Esophagus muscularis mucosa (tissue), 4 donors: Measurements from ENCODE around the gene LPIN2. TPM values are rescaled to one million over a fixed set of nuclear protein-coding genes. Genes with fewer than 3 reads are reported as not detected.
"Not testable (repeated sequence)": the region's sequence is repeated elsewhere in the genome, so short reads cannot be mapped to it uniquely, and the experiment has no call there.

Experiments used
- DNase-seq: peaks from one replicate; pipeline ENCODE4 v3.0.0-alpha.2; 2017; ENCODE audit errors: extremely low spot score
- H3K27ac ChIP-seq, 4 donors: fragments of 200-600 bp; sonication (generic); replicated peaks in 1 of 4; 1 replicate in 3 of 4; 2 replicates in 1 of 4; pipeline ENCODE4 v1.5.1; 2016 to 2019; ENCODE audit warnings: mild to moderate bottlenecking in 1 of 4
- H3K27me3 ChIP-seq, 4 donors: fragments of 200-600 bp; sonication (generic); one replicate each; pipeline versions ENCODE4 v1.5.1 to v1.6.0; 2016 to 2019
- H3K36me3 ChIP-seq, 4 donors: fragments of 200-600 bp; sonication (generic); one replicate each; pipeline ENCODE4 v1.5.1; 2016 to 2019
- H3K4me1 ChIP-seq, 4 donors: fragments of 200-600 bp; sonication (generic); one replicate each; pipeline ENCODE4 v1.5.1; 2016 to 2019
- H3K4me3 ChIP-seq, 4 donors: fragments of 200-600 bp; sonication (generic); 1 replicate in 2 of 4; 2 replicates in 2 of 4; pipeline ENCODE4 v1.5.1; 2016 to 2019; ENCODE audit warnings: mild to moderate bottlenecking in 4 of 4, moderate library complexity in 1 of 4
- H3K9me3 ChIP-seq, 4 donors: fragments of 200-600 bp; sonication (generic); 1 replicate in 3 of 4; 2 replicates in 1 of 4; pipeline ENCODE4 v1.5.1; 2016 to 2019
- EP300 ChIP-seq: sonication (generic); formaldehyde crosslinking; IDR thresholded peaks from one replicate; pipeline ENCODE4 v1.6.1; 2017; ENCODE audit warnings: antibody characterized with exemption
- POLR2A ChIP-seq: fragments of 450-650 bp; IDR thresholded peaks from one replicate; pipeline ENCODE4 v1.6.1; 2017; ENCODE audit warnings: antibody characterized with exemption, moderate library complexity, mild to moderate bottlenecking, low read depth
- POLR2AphosphoS5 ChIP-seq, 2 donors: sonication (generic); formaldehyde crosslinking; IDR thresholded peaks; one replicate each; pipeline ENCODE4 v1.6.1; 2017; ENCODE audit warnings: antibody characterized with exemption in 2 of 2
- WGBS: methylation state at CpG from one replicate; pipeline ENCODE4 v1.1.5; 2018; 5-methylcytosine and 5-hydroxymethylcytosine counted together
- intact Hi-C: fragments of 100-400 bp; cut with DNase I; formaldehyde crosslinking; loops from one replicate; pipeline ENCODE4 v1.15.1; 2023
- total RNA-seq, 4 donors: library from RNA; depleted of rRNA; stranded (reverse); fragments of >200 nt; gene quantifications; one replicate each; pipeline versions ENCODE4 v1.1.0 to v1.2.1, GENCODE V29; 2016
- TF ChIP-seq, protein P1 (sequence below), 3 experiments: fragments of 200-600 bp in 2 of 3; fragments of 450-650 bp in 1 of 3; sonication (generic) in 2 of 3; IDR thresholded peaks; one replicate each; pipeline ENCODE4 v1.5.1; 2017 to 2019; ENCODE audit warnings: antibody characterized with exemption in 3 of 3, mild to moderate bottlenecking in 2 of 3, moderate library complexity in 1 of 3

Gene LPIN2
- total RNA-seq, 4 donors from 2014 or later, result 15.4 to 26.9 (median 24.8) TPM

DNA sequence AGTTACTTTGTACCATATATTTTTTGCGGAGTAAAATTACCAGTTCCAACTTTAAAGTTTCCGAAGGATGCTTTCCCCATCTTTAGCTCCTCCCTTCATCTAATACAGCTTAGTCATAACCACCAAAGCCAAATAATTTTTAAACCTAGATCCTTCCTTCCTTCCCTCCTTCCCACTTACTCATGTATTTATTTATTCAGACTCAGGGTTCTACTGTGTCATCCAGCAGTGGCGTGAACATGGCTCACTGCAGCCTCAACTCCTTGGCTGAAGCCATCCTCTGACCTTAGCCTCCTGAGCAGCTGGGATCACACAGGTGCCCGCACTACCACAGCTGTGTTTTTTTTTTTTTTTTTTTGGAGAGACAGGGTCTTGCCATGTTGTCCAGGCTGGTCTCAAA lies 4.4 kb downstream of the LPIN2 start:
- intact Hi-C loops, result no loop called here
- no peak overlapping the region for H3K4me3 ChIP-seq

DNA sequence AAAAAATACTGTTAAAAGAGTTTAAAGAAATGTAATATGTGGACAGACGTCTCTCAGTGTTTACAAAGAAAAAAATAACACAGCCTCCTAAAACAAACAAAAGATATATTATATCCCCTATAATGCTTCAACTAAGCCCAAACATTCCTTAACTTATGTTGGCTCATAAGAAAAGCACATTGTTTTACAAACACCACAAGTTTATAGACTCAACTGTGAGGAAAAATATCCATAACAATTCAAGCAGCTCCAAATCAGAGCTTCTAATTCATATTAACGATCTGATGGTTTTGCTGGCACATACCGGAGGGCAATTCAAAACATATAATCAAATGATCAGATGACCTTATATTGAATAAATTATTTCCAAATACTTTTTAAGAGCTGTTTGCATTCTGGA lies 5.5 kb downstream of the LPIN2 start:
- no peaks in the 10 kb centered on the region for H3K27me3 ChIP-seq
- peaks cover 14 to 43% (median 40%) of the 10 kb centered on the region in 4 donors for H3K4me1 ChIP-seq
- intact Hi-C loops, result no loop called here
- TF ChIP-seq EP300, result no peak
- TF ChIP-seq POLR2A, result no peak
- no peak for TF ChIP-seq POLR2AphosphoS5 (IDR thresholded peaks at IDR 0.05)
- TF ChIP-seq, protein P1, sequence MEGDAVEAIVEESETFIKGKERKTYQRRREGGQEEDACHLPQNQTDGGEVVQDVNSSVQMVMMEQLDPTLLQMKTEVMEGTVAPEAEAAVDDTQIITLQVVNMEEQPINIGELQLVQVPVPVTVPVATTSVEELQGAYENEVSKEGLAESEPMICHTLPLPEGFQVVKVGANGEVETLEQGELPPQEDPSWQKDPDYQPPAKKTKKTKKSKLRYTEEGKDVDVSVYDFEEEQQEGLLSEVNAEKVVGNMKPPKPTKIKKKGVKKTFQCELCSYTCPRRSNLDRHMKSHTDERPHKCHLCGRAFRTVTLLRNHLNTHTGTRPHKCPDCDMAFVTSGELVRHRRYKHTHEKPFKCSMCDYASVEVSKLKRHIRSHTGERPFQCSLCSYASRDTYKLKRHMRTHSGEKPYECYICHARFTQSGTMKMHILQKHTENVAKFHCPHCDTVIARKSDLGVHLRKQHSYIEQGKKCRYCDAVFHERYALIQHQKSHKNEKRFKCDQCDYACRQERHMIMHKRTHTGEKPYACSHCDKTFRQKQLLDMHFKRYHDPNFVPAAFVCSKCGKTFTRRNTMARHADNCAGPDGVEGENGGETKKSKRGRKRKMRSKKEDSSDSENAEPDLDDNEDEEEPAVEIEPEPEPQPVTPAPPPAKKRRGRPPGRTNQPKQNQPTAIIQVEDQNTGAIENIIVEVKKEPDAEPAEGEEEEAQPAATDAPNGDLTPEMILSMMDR (IDR thresholded peaks at IDR 0.05), result no peak
- peaks cover 0 to 26% (median 7%) of the 10 kb centered on the region in 4 donors for H3K36me3 ChIP-seq
- WGBS, result 77% methylated on average over 3 of the region's 3 CpGs
- no peak overlapping the region for H3K4me3 ChIP-seq
- DNase-seq, result no peak
- H3K9me3 ChIP-seq, result no peaks in the 10 kb centered on the region
- H3K27ac ChIP-seq, result no peak overlapping the region

More for the DNA sequence above, 4.4 kb downstream of the LPIN2 start:
- Histone ChIP-seq H3K36me3 (peaks cover 0 to 26% (median 7%) of the 10 kb centered on the region in 4 donors), H3K4me1 (peaks cover 15 to 44% (median 41%) of the 10 kb centered on the region in 4 donors), H3K9me3 (no peaks in the 10 kb centered on the region), H3K27ac (no peak overlapping the region), H3K27me3 (no peaks in the 10 kb centered on the region)
- WGBS, result 54% methylated on average over 4 of the region's 4 CpGs
- DNase-seq, result no peak
- TF ChIP-seq, protein P1 (IDR thresholded peaks at IDR 0.05), result no peak
- TF ChIP-seq POLR2AphosphoS5 (IDR thresholded peaks at IDR 0.05) (no peak), EP300 (no peak), POLR2A (no peak)

DNA sequence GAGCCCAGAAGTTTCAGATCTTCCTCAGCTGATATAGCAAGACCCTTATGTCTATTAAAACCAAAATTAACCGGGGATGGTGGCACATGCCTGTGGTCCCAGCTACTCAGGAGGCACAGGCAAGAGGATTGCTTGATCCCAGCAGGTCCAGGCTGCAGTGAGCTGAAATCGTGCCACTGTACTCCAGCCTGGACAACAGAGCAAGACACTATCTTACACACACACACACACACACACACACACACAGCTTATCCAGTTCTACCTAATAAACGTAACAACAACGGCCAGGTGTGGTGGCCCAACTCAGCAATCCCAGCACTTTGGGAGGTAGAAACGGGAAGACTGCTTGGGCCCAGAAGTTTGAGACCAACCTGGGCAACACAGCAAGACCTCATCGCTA lies 7.5 kb downstream of the LPIN2 start:
- intact Hi-C loops, result no loop called here
- no peak for DNase-seq
- Histone ChIP-seq H3K36me3 (peaks cover 0 to 24% (median 5%) of the 10 kb centered on the region in 4 donors), H3K4me3 (no peak overlapping the region), H3K4me1 (peaks cover 0 to 25% (median 23%) of the 10 kb centered on the region in 4 donors), H3K27ac (no peak overlapping the region), H3K27me3 (no peaks in the 10 kb centered on the region), H3K9me3 (no peaks in the 10 kb centered on the region)
- 90% methylated on average over 5 of the region's 6 CpGs for WGBS
- TF ChIP-seq POLR2AphosphoS5 (IDR thresholded peaks at IDR 0.05), result no peak
- TF ChIP-seq POLR2A, result no peak
- TF ChIP-seq EP300, result no peak
- TF ChIP-seq, protein P1 (IDR thresholded peaks at IDR 0.05), result no peak

DNA sequence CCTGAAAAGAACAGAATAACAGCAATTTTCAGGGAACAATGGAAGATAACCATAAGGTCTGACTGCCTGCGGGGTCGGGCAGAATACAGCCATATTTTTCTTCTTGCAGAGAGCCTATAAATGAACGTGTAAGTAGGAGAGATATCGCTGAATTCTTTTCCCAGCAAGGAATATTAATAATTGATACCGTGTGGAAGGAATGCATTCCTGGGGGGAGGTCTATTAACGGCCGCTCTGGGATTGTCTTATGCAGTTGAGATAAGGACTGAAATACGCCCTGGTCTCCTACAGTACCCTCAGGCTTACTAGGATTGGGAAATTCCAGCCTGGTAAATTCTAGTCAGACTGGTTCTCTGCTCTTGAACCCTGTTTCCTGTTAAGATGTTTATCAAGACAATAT lies 9.2 kb downstream of the LPIN2 start:
- H3K27ac ChIP-seq, intact Hi-C loops, H3K4me3 ChIP-seq, H3K9me3 ChIP-seq, DNase-seq, H3K27me3 ChIP-seq: not testable (repeated sequence)
- Histone ChIP-seq H3K36me3 (peaks cover 0 to 16% (median 5%) of the 10 kb centered on the region in 4 donors), H3K4me1 (peaks cover 5 to 30% (median 22%) of the 10 kb centered on the region in 4 donors)
- WGBS, result 97% methylated on average over 8 of the region's 8 CpGs

DNA sequence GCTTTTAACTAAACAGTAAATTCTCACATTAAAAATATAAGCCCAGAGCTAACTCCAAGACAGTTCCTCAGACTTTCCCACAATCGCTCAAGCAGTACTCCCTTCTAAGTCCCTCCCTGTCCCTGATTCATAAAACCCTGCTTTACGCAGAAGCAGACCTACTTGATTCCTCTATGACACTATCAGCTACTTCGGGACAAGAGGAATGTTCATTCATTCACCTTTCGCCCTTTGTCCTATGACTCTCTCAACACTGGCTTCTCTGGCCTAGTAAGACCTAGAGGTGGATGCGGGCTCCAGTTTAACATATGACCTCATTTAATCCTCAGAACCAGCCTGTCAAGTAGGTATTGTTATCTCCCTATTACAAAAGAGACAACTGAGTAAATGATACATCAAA lies 10.2 kb downstream of the LPIN2 start:
- intact Hi-C loops, result no loop called here
- H3K36me3 ChIP-seq, result peaks cover 0 to 10% (median 5%) of the 10 kb centered on the region in 4 donors
- H3K27ac ChIP-seq, result no peak overlapping the region
- no peaks in the 10 kb centered on the region for H3K9me3 ChIP-seq
- no peak overlapping the region for H3K4me3 ChIP-seq
- TF ChIP-seq EP300, result no peak
- no peak for TF ChIP-seq POLR2AphosphoS5 (IDR thresholded peaks at IDR 0.05)
- no peak for TF ChIP-seq POLR2A
- TF ChIP-seq, protein P1 (IDR thresholded peaks at IDR 0.05), result no peak
- peaks cover 15 to 30% (median 24%) of the 10 kb centered on the region in 4 donors for H3K4me1 ChIP-seq
- no peaks in the 10 kb centered on the region for H3K27me3 ChIP-seq
- no peak for DNase-seq
- 60% methylated on average over 5 of the region's 5 CpGs for WGBS
